HG02840 (cell line): ENCODE results near the gene MYBL2.

Experiments used
- ATAC-seq: cut with Tn5 transposase; IDR thresholded peaks from one replicate; pipeline ENCODE4 v1.9.1; 2021; ENCODE audit warnings: mild to moderate bottlenecking, moderate library complexity, moderate number of reproducible peaks; ENCODE audit not compliant: unreplicated experiment, low FRiP score

MYBL2 gene

GRCh38 chr20:43721429-43722152, 54.7 kb downstream of the MYBL2 start:
- ATAC-seq, result no peak

GRCh38 chr20:43722153-43722505, 55.2 kb downstream of the MYBL2 start:
- no peak for ATAC-seq

GRCh38 chr20:43723186-43723585, 56.3 kb downstream of the MYBL2 start:
- no peak for ATAC-seq

GRCh38 chr20:43723735-43724134, 56.8 kb downstream of the MYBL2 start:
- ATAC-seq, result no peak

GRCh38 chr20:43724383-43724782, 57.5 kb downstream of the MYBL2 start:
- no peak for ATAC-seq

GRCh38 chr20:43725666-43726065, 58.8 kb downstream of the MYBL2 start:
- ATAC-seq, result no peak

GRCh38 chr20:43726333-43726732, 59.4 kb downstream of the MYBL2 start:
- no peak for ATAC-seq

- ATAC-seq, result no peak
These were observed 60.0 kb downstream of the MYBL2 start, which contains the start of gene GTSF1L for GRCh38 chr20:43726811-43727338. GTSF1L (minus strand) TSS chr20:43727002; CDS start chr20:43726694, 308 bp downstream.

- no peak for ATAC-seq
These were observed 61.2 kb downstream of the MYBL2 start for GRCh38 chr20:43727980-43728590.

- no peak for ATAC-seq
These were observed 61.9 kb downstream of the MYBL2 start for GRCh38 chr20:43728686-43729255.

GRCh38 chr20:43731469-43731868, 64.6 kb downstream of the MYBL2 start:
- no peak for ATAC-seq

GRCh38 chr20:43731927-43732326, 65.0 kb downstream of the MYBL2 start:
- no peak for ATAC-seq

GRCh38 chr20:43736588-43737158, 69.8 kb downstream of the MYBL2 start:
- no peak for ATAC-seq

GRCh38 chr20:43737925-43738324, 71.0 kb downstream of the MYBL2 start:
- ATAC-seq, result no peak

- no peak for ATAC-seq
These were observed 72.3 kb downstream of the MYBL2 start for GRCh38 chr20:43739148-43739749.

GRCh38 chr20:43740642-43741041, 73.7 kb downstream of the MYBL2 start:
- no peak for ATAC-seq

GRCh38 chr20:43744151-43744611, 77.3 kb downstream of the MYBL2 start:
- no peak for ATAC-seq

- no peak for ATAC-seq
These were observed 78.2 kb downstream of the MYBL2 start for GRCh38 chr20:43744966-43745730.

GRCh38 chr20:43746344-43747137, 79.6 kb downstream of the MYBL2 start:
- no peak for ATAC-seq
